NCI-H82 treated with DMSO at 0.1 percent for 48 hours (cell line): ENCODE measurements around the gene ZNF646.
A peak's percentile ranks its signal among the peaks of the same experiment; 100 is the strongest.

Source experiments
- DNase-seq: peaks from one replicate; lab custom pipeline; 2025; ENCODE audit not compliant: unreplicated experiment; lab: John Stamatoyannopoulos, UW

Gene ZNF646

GRCh38 chr16:31063495-31063842, 10.8 kb upstream of the ZNF646 start:
- no peak for DNase-seq

GRCh38 chr16:31063843-31064611, 10.2 kb upstream of the ZNF646 start:
- DNase-seq: no peak

GRCh38 chr16:31064882-31065461, 9.2 kb upstream of the ZNF646 start:
- DNase-seq: peak; percentile 97

GRCh38 chr16:31067342-31067741, 6.9 kb upstream of the ZNF646 start:
- DNase-seq: no peak

- peak; percentile 33 for DNase-seq
Measured at GRCh38 chr16:31071861-31072260, 2.4 kb upstream of the ZNF646 start.

GRCh38 chr16:31072540-31073141, 1.6 kb upstream of the ZNF646 start:
- no peak for DNase-seq

- peak; percentile 63 for DNase-seq
Measured at GRCh38 chr16:31073142-31073969, 866 bp upstream of the ZNF646 start.

GRCh38 chr16:31074814-31075183, 577 bp downstream of the ZNF646 start:
- no peak for DNase-seq

- DNase-seq: no peak
Measured at GRCh38 chr16:31076319-31076718, 2.1 kb downstream of the ZNF646 start.

GRCh38 chr16:31077024-31077423, 2.8 kb downstream of the ZNF646 start:
- DNase-seq: no peak

GRCh38 chr16:31077592-31078396, 3.6 kb downstream of the ZNF646 start:
- DNase-seq: no peak

GRCh38 chr16:31078597-31079341, 4.5 kb downstream of the ZNF646 start:
- no peak for DNase-seq

- DNase-seq: no peak
Measured at GRCh38 chr16:31079342-31079944, 5.2 kb downstream of the ZNF646 start.

- no peak for DNase-seq
Measured at GRCh38 chr16:31080035-31080629, 5.9 kb downstream of the ZNF646 start.

- no peak for DNase-seq
Measured at GRCh38 chr16:31080756-31081419, 6.7 kb downstream of the ZNF646 start.

- no peak for DNase-seq
Measured at GRCh38 chr16:31081428-31082351, 7.5 kb downstream of the ZNF646 start.

- no peak for DNase-seq
Measured at GRCh38 chr16:31082368-31083045, 8.3 kb downstream of the ZNF646 start.
